Endothelial cell of umbilical vein (primary cell): ENCODE data around the gene GPR137B.

Source experiments
- EZH2 ChIP-seq: IDR thresholded peaks from 2 replicates; pipeline ENCODE4 v1.6.1; 2012; ENCODE audit warnings: borderline replicate concordance, low read depth, mild to moderate bottlenecking, moderate library complexity, low read length, inconsistent platforms; ENCODE audit not compliant: severe bottlenecking
- MYC ChIP-seq: IDR thresholded peaks from one replicate; pipeline ENCODE4 v1.6.1; 2011; ENCODE audit warnings: mild to moderate bottlenecking, low read depth, low read length
- POLR2A ChIP-seq: IDR thresholded peaks from 2 replicates; pipeline ENCODE4 v1.6.1; 2012; ENCODE audit warnings: low read depth, mild to moderate bottlenecking, control low read depth, low read length
- POLR2AphosphoS5 ChIP-seq: IDR thresholded peaks from 2 replicates; pipeline ENCODE4 v1.6.1; 2012; ENCODE audit warnings: low read depth, mild to moderate bottlenecking, control low read depth, low read length, moderate library complexity; ENCODE audit not compliant: insufficient read depth
- TF ChIP-seq, protein P1 (sequence below), 2 donors: IDR thresholded peaks; 1 replicate in 1 of 2; 2 replicates in 1 of 2; pipeline ENCODE4 v1.5.1; 2011; ENCODE audit warnings: low read length in 2 of 2, mild to moderate bottlenecking in 2 of 2, moderate library complexity in 2 of 2, control low read depth in 1 of 2, inconsistent platforms in 1 of 2, low read depth in 1 of 2; ENCODE audit not compliant: insufficient read depth in 1 of 2; ENCODE audit errors: extremely low read depth in 1 of 2
- TF ChIP-seq, protein P2 (sequence below): IDR thresholded peaks from 2 replicates; pipeline ENCODE4 v1.6.1; 2011; ENCODE audit not compliant: insufficient read depth, insufficient read length

DNA sequence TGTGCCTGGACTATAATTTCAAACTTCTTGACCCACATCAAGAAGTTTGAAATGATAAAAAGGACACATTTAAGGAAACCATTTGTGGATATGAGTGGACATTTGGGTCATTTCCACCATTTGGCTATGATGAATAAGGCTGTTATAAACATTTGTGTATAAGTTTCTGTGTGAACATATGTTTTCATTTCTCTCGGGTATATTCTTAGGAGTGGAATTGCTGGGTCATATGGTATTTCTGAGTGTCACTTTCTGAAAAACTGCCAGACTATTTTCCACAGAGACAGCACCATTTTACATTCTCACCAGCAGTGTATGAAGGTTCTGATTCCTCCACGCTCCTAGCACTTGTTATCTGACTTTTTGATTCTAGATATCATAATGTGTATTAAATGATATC lies 50.8 kb downstream of the GPR137B start:
- TF ChIP-seq POLR2AphosphoS5 (no peak), POLR2A (no peak), MYC (no peak), EZH2 (no peak)
- TF ChIP-seq, protein P1, sequence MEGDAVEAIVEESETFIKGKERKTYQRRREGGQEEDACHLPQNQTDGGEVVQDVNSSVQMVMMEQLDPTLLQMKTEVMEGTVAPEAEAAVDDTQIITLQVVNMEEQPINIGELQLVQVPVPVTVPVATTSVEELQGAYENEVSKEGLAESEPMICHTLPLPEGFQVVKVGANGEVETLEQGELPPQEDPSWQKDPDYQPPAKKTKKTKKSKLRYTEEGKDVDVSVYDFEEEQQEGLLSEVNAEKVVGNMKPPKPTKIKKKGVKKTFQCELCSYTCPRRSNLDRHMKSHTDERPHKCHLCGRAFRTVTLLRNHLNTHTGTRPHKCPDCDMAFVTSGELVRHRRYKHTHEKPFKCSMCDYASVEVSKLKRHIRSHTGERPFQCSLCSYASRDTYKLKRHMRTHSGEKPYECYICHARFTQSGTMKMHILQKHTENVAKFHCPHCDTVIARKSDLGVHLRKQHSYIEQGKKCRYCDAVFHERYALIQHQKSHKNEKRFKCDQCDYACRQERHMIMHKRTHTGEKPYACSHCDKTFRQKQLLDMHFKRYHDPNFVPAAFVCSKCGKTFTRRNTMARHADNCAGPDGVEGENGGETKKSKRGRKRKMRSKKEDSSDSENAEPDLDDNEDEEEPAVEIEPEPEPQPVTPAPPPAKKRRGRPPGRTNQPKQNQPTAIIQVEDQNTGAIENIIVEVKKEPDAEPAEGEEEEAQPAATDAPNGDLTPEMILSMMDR (IDR thresholded peaks at IDR 0.05; ENCODE audit: extremely low read depth in 1 of 2, insufficient read depth in 1 of 2, low read depth in 1 of 2, low read length in 2 of 2): no peak
- TF ChIP-seq, protein P2, sequence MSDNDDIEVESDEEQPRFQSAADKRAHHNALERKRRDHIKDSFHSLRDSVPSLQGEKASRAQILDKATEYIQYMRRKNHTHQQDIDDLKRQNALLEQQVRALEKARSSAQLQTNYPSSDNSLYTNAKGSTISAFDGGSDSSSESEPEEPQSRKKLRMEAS: no peak
